ENCODE data around the gene RHOBTB3. TPM values are rescaled to one million over a fixed set of nuclear protein-coding genes. Genes with fewer than 3 reads are reported as not detected.

Gene RHOBTB3
- total RNA-seq, 1 donor from 2014 or later = 55.9 TPM

DNA sequence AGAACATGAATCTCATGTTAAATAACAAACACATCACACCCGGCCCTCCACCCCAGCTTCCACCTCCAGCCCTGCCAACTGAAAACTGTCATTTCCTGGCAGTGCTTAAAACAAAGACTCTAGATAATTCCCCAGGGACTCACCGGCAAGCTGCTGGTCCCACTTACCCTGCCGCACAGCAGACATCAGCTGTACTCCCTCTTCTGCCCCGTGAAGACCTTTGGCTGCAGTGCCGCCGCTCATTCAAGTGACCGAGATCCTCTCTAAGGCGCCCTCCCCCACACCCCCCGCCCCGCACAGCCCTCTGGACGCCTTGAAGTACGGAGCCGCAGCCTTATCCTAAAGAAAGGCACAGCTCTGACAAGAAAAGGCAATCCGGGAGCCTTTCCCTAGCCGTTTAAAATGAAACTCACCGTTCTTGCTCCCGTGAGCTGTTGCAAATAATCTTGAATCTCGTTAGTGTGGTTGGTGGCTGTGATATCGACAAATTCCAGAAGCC is 91.0 kb downstream of the RHOBTB3 start:
- Mint-ChIP-seq H3K9me3 (ENCODE audit: low read depth) (no peaks in the 10 kb centered on the region), H3K27me3 (peaks cover under 1% of the 10 kb centered on the region), H3K27ac (peak overlapping the region; percentile 92), H3K36me3 (ENCODE audit: insufficient read depth) (no peaks in the 10 kb centered on the region), H3K4me3 (ENCODE audit: low read depth) (peak overlapping the region; percentile 88), H3K4me1 (ENCODE audit: low read depth) (peaks cover 32% of the 10 kb centered on the region)
- TF ChIP-seq CTCF (IDR thresholded peaks at IDR 0.05; ENCODE audit: unreplicated experiment) = no peak
- no peak for DNase-seq (ENCODE audit: low spot score, unreplicated experiment)

- Mint-ChIP-seq H3K27me3 (peaks cover 4% of the 10 kb centered on the region), H3K4me3 (ENCODE audit: low read depth) (peak within 1 kb of the TSS; percentile 88), H3K9me3 (ENCODE audit: low read depth) (no peaks in the 10 kb centered on the region), H3K36me3 (ENCODE audit: insufficient read depth) (no peaks in the 10 kb centered on the region), H3K4me1 (ENCODE audit: low read depth) (peaks cover 32% of the 10 kb centered on the region), H3K27ac (peak within 1 kb of the TSS; percentile 92)
- peak; percentile 10 for DNase-seq (ENCODE audit: low spot score, unreplicated experiment)
- TF ChIP-seq CTCF (IDR thresholded peaks at IDR 0.05; ENCODE audit: unreplicated experiment) = no peak
These were observed 91.5 kb downstream of the RHOBTB3 start, which contains the start of gene GLRX for GRCh38 chr5:95822542-95823181. Gene GLRX (minus strand): TSS chr5:95822726. CDS start chr5:95822662, 64 bp downstream.

DNA sequence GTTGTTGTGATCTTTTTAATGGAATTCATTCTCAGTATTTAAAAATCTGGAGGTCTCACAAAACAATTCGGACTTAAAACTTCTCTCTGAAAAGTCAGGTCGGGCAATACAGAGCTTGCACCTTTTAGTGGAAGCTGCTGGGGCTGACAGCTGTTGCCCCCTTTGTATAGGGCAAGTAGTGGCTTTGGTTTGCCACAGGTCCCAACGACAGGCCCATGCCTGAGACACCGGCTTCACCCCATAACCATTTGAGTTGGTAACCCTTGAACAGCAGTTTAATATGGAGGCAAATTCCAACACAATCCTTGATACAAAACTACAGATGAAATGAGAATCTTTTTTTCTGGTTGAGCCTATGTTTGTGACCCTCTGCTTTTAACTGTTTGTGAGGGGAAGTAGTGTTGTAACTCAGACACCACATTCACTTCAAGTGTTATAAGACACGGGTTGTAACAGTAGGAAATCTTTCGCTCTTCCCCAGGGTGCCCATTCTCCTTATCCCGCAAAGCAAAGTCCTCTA is 92.1 kb downstream of the RHOBTB3 start:
- peaks cover 32% of the 10 kb centered on the region for H3K4me1 Mint-ChIP-seq (ENCODE audit: low read depth)
- H3K27ac Mint-ChIP-seq = peak overlapping the region; percentile 73
- TF ChIP-seq CTCF (IDR thresholded peaks at IDR 0.05; ENCODE audit: unreplicated experiment) = no peak
- H3K27me3 Mint-ChIP-seq = peaks cover 8% of the 10 kb centered on the region
- H3K9me3 Mint-ChIP-seq (ENCODE audit: low read depth) = no peaks in the 10 kb centered on the region
- peak overlapping the region; percentile 88 for H3K4me3 Mint-ChIP-seq (ENCODE audit: low read depth)
- no peak for DNase-seq (ENCODE audit: low spot score, unreplicated experiment)
- H3K36me3 Mint-ChIP-seq (ENCODE audit: insufficient read depth) = no peaks in the 10 kb centered on the region

DNA sequence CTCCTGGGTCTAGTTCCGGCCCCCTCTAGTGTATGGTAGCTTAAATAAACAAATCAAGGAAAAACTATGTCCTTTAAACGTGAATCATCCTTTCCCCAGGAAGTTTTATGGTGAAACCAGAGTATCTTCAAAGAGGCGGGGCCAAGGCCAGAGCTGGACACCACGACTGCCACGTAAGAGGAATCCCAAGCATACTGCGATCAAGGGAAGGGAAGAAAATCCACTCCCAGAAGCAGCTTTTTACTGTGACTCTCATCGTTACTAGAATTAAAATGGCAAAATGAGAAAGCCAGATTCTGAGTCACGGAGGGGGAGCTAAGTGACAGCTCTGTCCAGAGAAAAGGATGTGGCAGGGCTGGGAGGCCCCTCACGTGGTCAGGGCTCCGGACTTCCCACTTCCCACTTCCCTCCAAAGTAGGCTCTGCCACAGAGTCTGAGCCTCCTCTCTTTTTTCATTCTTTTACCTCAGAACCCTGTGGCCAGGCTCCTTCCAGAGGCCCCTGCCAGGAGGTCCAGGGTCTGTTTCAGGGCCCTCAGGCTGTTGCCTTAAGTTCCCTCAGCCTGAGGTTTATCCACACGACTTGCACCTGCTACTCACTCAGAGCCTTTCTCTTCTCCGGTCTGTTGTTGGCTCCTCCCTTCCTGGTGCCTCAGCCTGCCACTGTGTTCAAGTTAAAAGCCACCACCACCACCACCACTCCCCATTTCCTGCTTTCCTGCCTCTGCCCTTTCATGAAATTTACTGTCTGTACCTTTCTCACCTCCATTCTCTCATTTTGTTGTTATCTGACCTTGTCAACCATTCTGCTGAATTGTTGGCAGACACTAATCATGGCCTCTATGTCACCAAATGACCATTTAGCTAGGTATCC is 92.8 kb downstream of the RHOBTB3 start:
- no peaks in the 10 kb centered on the region for H3K9me3 Mint-ChIP-seq (ENCODE audit: low read depth)
- TF ChIP-seq CTCF (IDR thresholded peaks at IDR 0.05; ENCODE audit: unreplicated experiment) = no peak
- peaks cover 8% of the 10 kb centered on the region for H3K27me3 Mint-ChIP-seq
- peak overlapping the region; percentile 73 for H3K27ac Mint-ChIP-seq
- H3K4me1 Mint-ChIP-seq (ENCODE audit: low read depth) = peaks cover 30% of the 10 kb centered on the region
- no peaks in the 10 kb centered on the region for H3K36me3 Mint-ChIP-seq (ENCODE audit: insufficient read depth)
- DNase-seq (ENCODE audit: low spot score, unreplicated experiment) = no peak
- H3K4me3 Mint-ChIP-seq (ENCODE audit: low read depth) = no peak overlapping the region

- H3K27ac Mint-ChIP-seq = no peak overlapping the region
These were observed 93.6 kb downstream of the RHOBTB3 start for GRCh38 chr5:95824747-95825146.

More at GRCh38 chr5:95824747-95825146, 93.6 kb downstream of the RHOBTB3 start:
- no peak overlapping the region for H3K4me3 Mint-ChIP-seq (ENCODE audit: low read depth)
- no peak for DNase-seq (ENCODE audit: low spot score, unreplicated experiment)
- H3K36me3 Mint-ChIP-seq (ENCODE audit: insufficient read depth) = no peaks in the 10 kb centered on the region
- TF ChIP-seq CTCF (IDR thresholded peaks at IDR 0.05; ENCODE audit: unreplicated experiment) = no peak
- H3K27me3 Mint-ChIP-seq = peaks cover 8% of the 10 kb centered on the region
- peaks cover 30% of the 10 kb centered on the region for H3K4me1 Mint-ChIP-seq (ENCODE audit: low read depth)
- no peaks in the 10 kb centered on the region for H3K9me3 Mint-ChIP-seq (ENCODE audit: low read depth)
